Measurements from ENCODE around the gene DGKA. TPM values are rescaled to one million over a fixed set of nuclear protein-coding genes. Genes with fewer than 3 reads are reported as not detected.

Gene DGKA
- total and polyA plus RNA-seq, 2 of the 13 experiments (the other 11 are each of a cell fraction or from before 2014, with no cell fraction given): 2.4 to 5.4 TPM

- TF ChIP-seq SOX6 (IDR thresholded peaks at IDR 0.05) (no peak), SOX6 (CRISPR knock-in tag; IDR thresholded peaks at IDR 0.05) (peak; percentile 53; the same call in 1 of the 2 replicates), ZGPAT (CRISPR knock-in tag; IDR thresholded peaks at IDR 0.05) (no peak), ZSCAN29 (CRISPR knock-in tag; conservative IDR thresholded peaks at IDR 0.05) (peak; percentile 99), FOXP1 (IDR thresholded peaks at IDR 0.05) (no peak), FOXP1 (CRISPR knock-in tag; IDR thresholded peaks at IDR 0.05) (no peak), REXO4 (CRISPR knock-in tag; IDR thresholded peaks at IDR 0.05; ENCODE audit: borderline replicate concordance) (no peak), LCORL (IDR thresholded peaks at IDR 0.05) (no peak), LCORL (CRISPR knock-in tag; IDR thresholded peaks at IDR 0.05) (0 out of 2 replicates have a peak, but pooled peaks have one; percentile 25), IRF2 (CRISPR knock-in tag; IDR thresholded peaks at IDR 0.05) (peak; percentile 58; the same call in 1 of the 2 replicates), CBFB (CRISPR knock-in tag; IDR thresholded peaks at IDR 0.05) (no peak), ZNF432 (CRISPR knock-in tag; IDR thresholded peaks at IDR 0.05; ENCODE audit: borderline replicate concordance) (no peak), ZNF777 (CRISPR knock-in tag; IDR thresholded peaks at IDR 0.05) (no peak), ZFP37 (CRISPR knock-in tag; IDR thresholded peaks at IDR 0.05; ENCODE audit: borderline replicate concordance) (no peak), SAP130 (CRISPR knock-in tag; IDR thresholded peaks at IDR 0.05; ENCODE audit: low read depth) (peak; percentile 53), CCAR2 (optimal IDR thresholded peaks at IDR 0.05; ENCODE audit: low read depth, low read length) (no peak), ZNF367 (CRISPR knock-in tag; IDR thresholded peaks at IDR 0.05; ENCODE audit: borderline replicate concordance) (no peak), KLF11 (CRISPR knock-in tag; IDR thresholded peaks at IDR 0.05) (no peak), ZNF234 (CRISPR knock-in tag; conservative IDR thresholded peaks at IDR 0.05) (no peak), ZNF883 (CRISPR knock-in tag; IDR thresholded peaks at IDR 0.05; ENCODE audit: not compliant biosample characterization) (peak; percentile 68)
- TF ChIP-seq, protein P1, sequence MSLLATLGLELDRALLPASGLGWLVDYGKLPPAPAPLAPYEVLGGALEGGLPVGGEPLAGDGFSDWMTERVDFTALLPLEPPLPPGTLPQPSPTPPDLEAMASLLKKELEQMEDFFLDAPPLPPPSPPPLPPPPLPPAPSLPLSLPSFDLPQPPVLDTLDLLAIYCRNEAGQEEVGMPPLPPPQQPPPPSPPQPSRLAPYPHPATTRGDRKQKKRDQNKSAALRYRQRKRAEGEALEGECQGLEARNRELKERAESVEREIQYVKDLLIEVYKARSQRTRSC (CRISPR knock-in tag; IDR thresholded peaks at IDR 0.05; ENCODE audit: low read depth): no peak
- TF ChIP-seq, protein P2, sequence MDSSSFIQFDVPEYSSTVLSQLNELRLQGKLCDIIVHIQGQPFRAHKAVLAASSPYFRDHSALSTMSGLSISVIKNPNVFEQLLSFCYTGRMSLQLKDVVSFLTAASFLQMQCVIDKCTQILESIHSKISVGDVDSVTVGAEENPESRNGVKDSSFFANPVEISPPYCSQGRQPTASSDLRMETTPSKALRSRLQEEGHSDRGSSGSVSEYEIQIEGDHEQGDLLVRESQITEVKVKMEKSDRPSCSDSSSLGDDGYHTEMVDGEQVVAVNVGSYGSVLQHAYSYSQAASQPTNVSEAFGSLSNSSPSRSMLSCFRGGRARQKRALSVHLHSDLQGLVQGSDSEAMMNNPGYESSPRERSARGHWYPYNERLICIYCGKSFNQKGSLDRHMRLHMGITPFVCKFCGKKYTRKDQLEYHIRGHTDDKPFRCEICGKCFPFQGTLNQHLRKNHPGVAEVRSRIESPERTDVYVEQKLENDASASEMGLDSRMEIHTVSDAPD (CRISPR knock-in tag; IDR thresholded peaks at IDR 0.05): no peak
- TF ChIP-seq, protein P3, sequence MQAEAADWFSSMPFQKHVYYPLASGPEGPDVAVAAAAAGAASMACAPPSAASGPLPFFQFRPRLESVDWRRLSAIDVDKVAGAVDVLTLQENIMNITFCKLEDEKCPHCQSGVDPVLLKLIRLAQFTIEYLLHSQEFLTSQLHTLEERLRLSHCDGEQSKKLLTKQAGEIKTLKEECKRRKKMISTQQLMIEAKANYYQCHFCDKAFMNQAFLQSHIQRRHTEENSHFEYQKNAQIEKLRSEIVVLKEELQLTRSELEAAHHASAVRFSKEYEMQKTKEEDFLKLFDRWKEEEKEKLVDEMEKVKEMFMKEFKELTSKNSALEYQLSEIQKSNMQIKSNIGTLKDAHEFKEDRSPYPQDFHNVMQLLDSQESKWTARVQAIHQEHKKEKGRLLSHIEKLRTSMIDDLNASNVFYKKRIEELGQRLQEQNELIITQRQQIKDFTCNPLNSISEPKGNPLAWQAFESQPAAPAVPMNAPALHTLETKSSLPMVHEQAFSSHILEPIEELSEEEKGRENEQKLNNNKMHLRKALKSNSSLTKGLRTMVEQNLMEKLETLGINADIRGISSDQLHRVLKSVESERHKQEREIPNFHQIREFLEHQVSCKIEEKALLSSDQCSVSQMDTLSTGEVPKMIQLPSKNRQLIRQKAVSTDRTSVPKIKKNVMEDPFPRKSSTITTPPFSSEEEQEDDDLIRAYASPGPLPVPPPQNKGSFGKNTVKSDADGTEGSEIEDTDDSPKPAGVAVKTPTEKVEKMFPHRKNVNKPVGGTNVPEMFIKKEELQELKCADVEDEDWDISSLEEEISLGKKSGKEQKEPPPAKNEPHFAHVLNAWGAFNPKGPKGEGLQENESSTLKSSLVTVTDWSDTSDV (CRISPR knock-in tag; IDR thresholded peaks at IDR 0.05): no peak
Measured at GRCh38 chr12:55940065-55940732, 9.2 kb downstream of the DGKA start (continued).
